ENCODE results near the gene LPIN1. TPM values are rescaled to one million over a fixed set of nuclear protein-coding genes. Genes with fewer than 3 reads are reported as not detected.
"Not testable (repeated sequence)": the region's sequence is repeated elsewhere in the genome, so short reads cannot be mapped to it uniquely, and the experiment has no call there.

LPIN1 gene
- total RNA-seq, 4 donors from 2014 or later: 55.2 to 77.0 (median 72.8) TPM

DNA sequence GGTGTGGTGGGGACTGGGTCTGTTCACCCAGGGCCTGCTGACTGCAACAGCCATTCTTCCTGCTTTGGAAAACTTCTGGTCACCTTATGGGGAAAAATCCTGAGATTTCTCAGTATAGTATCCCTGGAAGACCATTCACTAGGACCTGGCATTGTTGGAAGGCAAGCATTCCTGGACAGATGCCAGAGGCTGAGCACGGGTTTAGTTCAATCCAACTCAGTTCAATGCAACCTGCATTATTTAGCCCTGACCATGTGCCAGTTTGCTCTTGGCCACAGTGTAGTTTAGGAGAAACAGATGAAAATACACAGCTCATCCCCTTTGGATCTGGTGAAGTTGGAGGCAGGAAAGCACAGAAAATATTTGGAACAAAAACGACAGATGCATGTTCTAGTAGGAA, 95.9 kb downstream of the LPIN1 start:
- no peaks in the 10 kb centered on the region for H3K36me3 ChIP-seq
- no peak for DNase-seq (ENCODE audit: extremely low spot score)
- no peak for TF ChIP-seq POLR2A (IDR thresholded peaks at IDR 0.05; ENCODE audit: low read depth)
- TF ChIP-seq, protein P1, sequence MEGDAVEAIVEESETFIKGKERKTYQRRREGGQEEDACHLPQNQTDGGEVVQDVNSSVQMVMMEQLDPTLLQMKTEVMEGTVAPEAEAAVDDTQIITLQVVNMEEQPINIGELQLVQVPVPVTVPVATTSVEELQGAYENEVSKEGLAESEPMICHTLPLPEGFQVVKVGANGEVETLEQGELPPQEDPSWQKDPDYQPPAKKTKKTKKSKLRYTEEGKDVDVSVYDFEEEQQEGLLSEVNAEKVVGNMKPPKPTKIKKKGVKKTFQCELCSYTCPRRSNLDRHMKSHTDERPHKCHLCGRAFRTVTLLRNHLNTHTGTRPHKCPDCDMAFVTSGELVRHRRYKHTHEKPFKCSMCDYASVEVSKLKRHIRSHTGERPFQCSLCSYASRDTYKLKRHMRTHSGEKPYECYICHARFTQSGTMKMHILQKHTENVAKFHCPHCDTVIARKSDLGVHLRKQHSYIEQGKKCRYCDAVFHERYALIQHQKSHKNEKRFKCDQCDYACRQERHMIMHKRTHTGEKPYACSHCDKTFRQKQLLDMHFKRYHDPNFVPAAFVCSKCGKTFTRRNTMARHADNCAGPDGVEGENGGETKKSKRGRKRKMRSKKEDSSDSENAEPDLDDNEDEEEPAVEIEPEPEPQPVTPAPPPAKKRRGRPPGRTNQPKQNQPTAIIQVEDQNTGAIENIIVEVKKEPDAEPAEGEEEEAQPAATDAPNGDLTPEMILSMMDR (IDR thresholded peaks at IDR 0.05): no peak
- no peak for TF ChIP-seq POLR2AphosphoS5 (IDR thresholded peaks at IDR 0.05)
- TF ChIP-seq EP300 (IDR thresholded peaks at IDR 0.05): no peak
- no peak overlapping the region for H3K4me3 ChIP-seq
- no peaks in the 10 kb centered on the region for H3K4me1 ChIP-seq
- intact Hi-C loops (cut with DNase I): no loop called here
- no peak overlapping the region for H3K27ac ChIP-seq (replicated peaks in 1 of 4)
- 42% methylated on average over 2 of the region's 2 CpGs for WGBS
- no peaks in the 10 kb centered on the region for H3K9me3 ChIP-seq
- peaks cover 0 to 6% (median 0%) of the 10 kb centered on the region in 4 donors for H3K27me3 ChIP-seq

DNA sequence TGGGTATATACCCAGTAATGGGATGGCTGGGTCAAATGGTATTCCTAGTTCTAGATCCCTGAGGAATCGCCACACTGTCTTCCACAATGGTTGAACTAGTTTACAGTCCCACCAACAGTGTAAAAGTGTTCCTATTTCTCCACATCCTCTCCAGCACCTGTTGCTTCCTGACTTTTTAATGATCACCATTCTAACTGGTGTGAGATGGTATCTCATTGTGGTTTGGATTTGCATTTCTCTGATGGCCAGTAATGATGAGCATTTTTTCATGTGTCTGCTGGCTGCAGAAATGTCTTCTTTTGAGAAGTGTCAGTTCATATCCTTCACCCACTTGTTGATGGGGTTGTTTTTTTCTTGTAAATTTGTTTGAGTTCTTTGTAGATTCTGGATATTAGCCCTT, 98.4 kb downstream of the LPIN1 start:
- H3K27ac ChIP-seq (replicated peaks in 1 of 4); H3K4me3 ChIP-seq; H3K4me1 ChIP-seq; intact Hi-C loops (cut with DNase I); H3K36me3 ChIP-seq; DNase-seq (ENCODE audit: extremely low spot score); H3K9me3 ChIP-seq: not testable (repeated sequence)
- H3K27me3 ChIP-seq: peaks cover 0 to 11% (median 0%) of the 10 kb centered on the region in 4 donors
- WGBS: 88% methylated on average over 1 of the region's 1 CpG

DNA sequence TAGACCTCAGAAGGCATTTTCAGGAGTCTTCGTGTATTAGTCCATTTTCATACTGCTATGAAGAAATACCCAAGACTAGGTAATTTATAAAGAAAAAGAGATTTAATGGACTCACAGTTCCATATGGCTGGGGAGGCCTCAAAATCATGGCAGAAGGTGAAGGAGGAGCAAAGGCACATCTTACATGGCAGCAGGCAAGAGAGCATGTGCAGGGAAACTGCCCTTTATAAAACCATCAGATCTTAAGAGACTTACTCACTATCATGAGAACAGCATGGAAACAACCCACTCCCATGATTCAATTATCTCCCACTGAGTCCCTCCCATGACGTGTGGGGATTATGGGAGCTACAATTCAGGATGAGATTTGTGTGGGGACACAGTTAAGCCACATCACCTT, 101.5 kb downstream of the LPIN1 start:
- intact Hi-C loops (cut with DNase I); DNase-seq (ENCODE audit: extremely low spot score); H3K27ac ChIP-seq (replicated peaks in 1 of 4); H3K36me3 ChIP-seq; H3K4me1 ChIP-seq; H3K9me3 ChIP-seq; H3K4me3 ChIP-seq: not testable (repeated sequence)
- WGBS: 92% methylated on average over 2 of the region's 2 CpGs
- peaks cover 0 to 11% (median 0%) of the 10 kb centered on the region in 4 donors for H3K27me3 ChIP-seq

DNA sequence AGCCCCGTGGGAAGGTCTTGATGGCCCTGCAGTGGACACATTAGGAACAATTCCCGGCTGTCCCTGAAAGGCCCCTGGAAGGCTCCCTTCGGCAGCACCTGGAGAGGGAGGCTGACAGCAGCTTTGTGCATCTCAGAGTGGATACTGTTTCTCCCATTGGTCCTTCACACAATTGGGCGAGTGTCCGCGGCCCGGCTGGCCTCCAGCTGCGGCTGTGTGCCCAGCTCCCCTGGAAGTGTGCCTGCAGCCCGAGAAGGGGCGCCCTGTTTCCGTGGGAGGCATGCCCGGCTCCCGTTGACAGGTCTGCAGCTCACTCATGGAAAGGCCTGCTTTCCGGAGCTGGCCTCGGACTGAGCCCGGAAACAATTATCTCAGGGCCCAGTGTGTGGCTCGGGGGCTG, 103.7 kb downstream of the LPIN1 start:
- Histone ChIP-seq H3K4me3 (no peak overlapping the region), H3K27me3 (peaks cover 0 to 12% (median 0%) of the 10 kb centered on the region in 4 donors), H3K36me3 (no peaks in the 10 kb centered on the region), H3K4me1 (no peaks in the 10 kb centered on the region), H3K27ac (replicated peaks in 1 of 4) (no peak overlapping the region), H3K9me3 (no peaks in the 10 kb centered on the region)
- WGBS: 70% methylated on average over 7 of the region's 17 CpGs
- intact Hi-C loops (cut with DNase I): no loop called here
- TF ChIP-seq POLR2A (IDR thresholded peaks at IDR 0.05; ENCODE audit: low read depth) (no peak), EP300 (IDR thresholded peaks at IDR 0.05) (no peak), POLR2AphosphoS5 (IDR thresholded peaks at IDR 0.05) (no peak)
- TF ChIP-seq, protein P1 (IDR thresholded peaks at IDR 0.05): no peak
- no peak for DNase-seq (ENCODE audit: extremely low spot score)

DNA sequence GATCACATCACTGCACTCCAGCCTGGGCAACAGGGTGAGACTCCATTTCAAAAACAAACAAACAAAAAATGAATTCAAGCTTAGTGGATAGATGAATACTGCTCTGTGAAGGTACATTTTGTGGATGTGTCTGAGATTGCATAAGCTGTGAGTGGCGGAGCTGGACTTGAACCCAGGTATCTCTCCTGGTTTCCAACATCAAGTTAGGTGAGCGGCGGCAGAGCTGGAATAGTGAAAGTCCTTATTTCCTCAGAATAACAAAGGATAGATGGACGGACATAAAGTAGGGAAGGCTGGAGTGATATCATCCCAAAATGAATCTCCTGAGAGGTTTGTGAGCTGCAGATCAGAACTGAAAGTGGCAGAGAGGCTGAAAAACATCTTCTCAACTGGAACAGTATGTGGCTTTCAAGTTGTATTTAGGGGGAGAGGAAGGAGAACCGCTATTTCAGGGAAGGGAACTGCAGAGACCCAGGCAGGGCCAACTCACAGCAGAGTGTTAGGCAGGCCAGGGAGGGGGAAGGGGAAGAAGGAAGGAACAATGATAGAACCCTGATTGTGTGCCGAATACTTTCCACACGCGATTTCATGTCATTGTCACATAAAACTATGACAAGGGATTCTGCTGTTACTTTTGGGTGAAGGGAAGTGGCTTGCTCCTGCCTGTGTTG, 106.2 kb downstream of the LPIN1 start:
- intact Hi-C loops (cut with DNase I): no loop called here
- no peak for DNase-seq (ENCODE audit: extremely low spot score)
- Histone ChIP-seq H3K4me1 (no peaks in the 10 kb centered on the region), H3K27ac (replicated peaks in 1 of 4) (no peak overlapping the region), H3K4me3 (no peak overlapping the region), H3K36me3 (no peaks in the 10 kb centered on the region), H3K9me3 (no peaks in the 10 kb centered on the region), H3K27me3 (peaks cover 0 to 18% (median 0%) of the 10 kb centered on the region in 4 donors)
- no peak for TF ChIP-seq POLR2AphosphoS5 (IDR thresholded peaks at IDR 0.05)
- TF ChIP-seq, protein P1 (IDR thresholded peaks at IDR 0.05): no peak
- WGBS: 82% methylated on average over 8 of the region's 8 CpGs

DNA sequence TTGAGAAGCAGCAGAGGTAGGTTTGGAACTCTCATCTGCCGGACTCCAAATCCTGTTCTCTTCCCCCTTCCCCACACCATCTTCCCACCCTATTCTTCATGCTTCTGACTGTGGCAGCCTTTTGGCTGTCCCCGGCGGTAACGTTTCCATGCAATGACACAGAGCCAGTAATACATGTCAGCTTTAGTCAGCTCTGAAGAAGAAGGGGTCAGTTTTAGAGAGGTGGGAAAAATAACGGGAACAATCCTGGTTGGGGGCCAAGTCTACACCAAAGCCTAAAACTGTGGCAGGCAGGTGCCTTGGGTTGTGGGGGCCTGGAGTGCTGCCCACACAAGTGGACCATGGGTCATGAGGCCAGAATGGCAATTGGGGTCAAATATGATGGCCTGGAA, 106.8 kb downstream of the LPIN1 start:
- no peak overlapping the region for H3K4me3 ChIP-seq
- WGBS: 80% methylated on average over 5 of the region's 5 CpGs
- TF ChIP-seq POLR2A (IDR thresholded peaks at IDR 0.05; ENCODE audit: low read depth) (no peak), EP300 (IDR thresholded peaks at IDR 0.05) (no peak), POLR2AphosphoS5 (IDR thresholded peaks at IDR 0.05) (no peak)
- TF ChIP-seq, protein P1 (IDR thresholded peaks at IDR 0.05): no peak
- no peaks in the 10 kb centered on the region for H3K9me3 ChIP-seq
- no peaks in the 10 kb centered on the region for H3K4me1 ChIP-seq
- intact Hi-C loops (cut with DNase I): no loop called here
- DNase-seq (ENCODE audit: extremely low spot score): no peak
- no peaks in the 10 kb centered on the region for H3K36me3 ChIP-seq
- H3K27me3 ChIP-seq: peaks cover 0 to 18% (median 0%) of the 10 kb centered on the region in 4 donors
- H3K27ac ChIP-seq (replicated peaks in 1 of 4): no peak overlapping the region

All from esophagus muscularis mucosa (tissue), 4 donors.